HG03095 (cell line): ENCODE results near the gene PDLIM7.

Experiments used
- ATAC-seq: cut with Tn5 transposase; IDR thresholded peaks from one replicate; pipeline ENCODE4 v1.9.1; 2021; ENCODE audit warnings: moderate library complexity; ENCODE audit not compliant: unreplicated experiment

PDLIM7 gene

DNA sequence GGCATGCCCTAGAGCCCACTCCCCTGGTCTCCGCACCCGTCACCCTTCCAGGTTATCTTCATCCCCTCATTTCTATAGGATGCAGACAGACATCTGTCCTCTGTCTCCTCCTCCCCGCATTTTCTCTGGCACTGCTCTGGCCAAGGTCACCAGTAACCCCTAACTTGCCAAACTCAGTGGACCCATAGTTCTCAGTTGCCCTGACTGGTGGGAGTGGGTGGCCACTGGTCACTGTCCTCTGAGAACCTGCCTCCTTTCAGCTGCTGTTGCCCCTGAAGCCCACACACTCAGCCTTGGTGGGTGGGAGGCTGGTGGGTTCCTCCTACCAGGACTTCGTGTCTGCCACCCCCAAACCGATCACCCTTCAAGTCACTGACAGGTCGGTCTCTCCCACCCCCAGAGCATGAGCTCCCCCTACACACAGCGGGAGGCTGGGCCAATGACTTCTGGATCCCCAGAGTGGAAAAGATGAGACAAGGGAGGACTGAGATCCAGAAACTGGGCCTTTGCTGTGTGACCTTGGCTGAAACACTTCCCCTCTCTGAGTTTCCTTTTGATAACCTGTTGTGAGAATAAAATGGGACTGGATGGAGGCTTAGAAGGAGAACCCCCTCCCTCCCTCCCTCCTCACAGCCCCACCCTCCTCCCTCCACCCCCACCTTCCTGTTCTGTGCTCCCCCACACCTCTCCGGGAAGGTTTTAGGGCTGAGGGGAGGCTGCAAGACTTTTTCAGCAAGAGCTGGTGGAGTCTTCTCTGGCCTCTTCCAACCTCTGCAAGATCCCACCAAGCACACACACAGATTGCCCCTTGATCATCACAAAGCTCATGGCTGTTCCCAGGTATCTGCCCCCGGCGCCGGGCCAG lies 21.6 kb downstream of the PDLIM7 start:
- ATAC-seq: no peak

DNA sequence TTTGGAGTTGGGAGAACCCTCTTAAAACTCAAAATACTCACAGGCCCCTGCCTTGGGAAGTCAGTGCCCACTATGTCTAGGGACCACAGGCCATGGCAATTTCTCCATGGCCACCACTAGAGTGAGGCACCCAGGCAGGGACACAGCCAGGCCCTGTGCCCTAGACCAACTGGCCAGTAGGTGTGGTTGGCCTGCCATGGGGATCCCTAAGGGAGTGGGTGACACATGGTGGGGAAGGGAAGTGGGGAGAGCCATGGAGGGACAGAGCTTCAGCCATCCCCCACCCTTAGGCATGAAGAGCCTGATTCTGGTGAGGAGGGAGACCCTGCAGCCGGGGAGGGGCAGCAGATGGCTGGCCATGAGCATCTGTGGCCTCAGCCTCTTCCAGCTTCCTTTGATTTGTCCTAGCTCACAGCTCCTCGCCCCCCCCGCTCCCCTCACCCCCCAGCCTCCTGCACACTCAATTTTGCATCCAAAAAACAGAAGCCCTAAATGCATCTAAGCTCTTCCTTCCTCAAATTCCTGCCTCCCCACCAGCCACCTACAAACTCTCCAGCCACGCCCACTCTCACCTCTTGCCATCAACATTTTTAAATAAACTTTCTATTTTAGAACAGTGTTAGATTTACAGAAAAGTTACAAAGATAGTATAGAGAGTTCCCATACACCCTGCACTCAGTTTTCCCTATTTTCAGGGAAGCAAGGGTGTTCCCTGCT lies 22.4 kb downstream of the PDLIM7 start:
- no peak for ATAC-seq

GRCh38 chr5:177474002-177474476 lies 23.4 kb downstream of the PDLIM7 start:
- no peak for ATAC-seq

DNA sequence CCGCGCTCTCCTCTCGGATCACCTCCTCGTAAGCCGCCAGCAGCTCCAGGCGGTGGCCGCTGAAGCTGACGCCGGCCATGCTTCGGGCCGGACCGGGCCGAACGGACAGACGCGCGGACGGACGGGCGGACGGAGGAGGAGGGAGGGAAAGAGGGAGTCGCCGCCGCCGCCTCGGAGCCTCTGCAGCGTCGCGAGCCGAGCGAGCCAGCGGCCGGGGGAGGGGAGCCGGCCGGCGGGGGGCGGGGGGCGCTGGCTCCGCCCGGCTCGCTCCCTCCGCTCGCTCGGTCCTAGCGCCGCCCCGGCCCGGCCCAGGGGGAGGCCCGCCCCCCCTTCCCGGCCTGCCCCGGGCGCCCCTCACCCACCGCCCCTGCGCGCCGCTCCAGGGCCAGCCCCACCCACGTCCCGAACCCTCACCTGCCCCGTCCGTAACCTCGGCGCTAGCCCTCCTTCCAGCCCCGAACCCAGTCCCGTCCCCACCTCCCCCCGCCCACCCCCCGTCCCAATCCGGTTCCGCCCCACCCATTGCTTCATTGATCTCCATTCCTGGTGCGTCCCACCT lies 23.9 kb downstream of the PDLIM7 start, which contains the start of gene DBN1:
DBN1 (minus strand) TSS at position 192 of the 559 bp plus-strand sequence; CDS start at position 79, 113 bp downstream.
- no peak for ATAC-seq

DNA sequence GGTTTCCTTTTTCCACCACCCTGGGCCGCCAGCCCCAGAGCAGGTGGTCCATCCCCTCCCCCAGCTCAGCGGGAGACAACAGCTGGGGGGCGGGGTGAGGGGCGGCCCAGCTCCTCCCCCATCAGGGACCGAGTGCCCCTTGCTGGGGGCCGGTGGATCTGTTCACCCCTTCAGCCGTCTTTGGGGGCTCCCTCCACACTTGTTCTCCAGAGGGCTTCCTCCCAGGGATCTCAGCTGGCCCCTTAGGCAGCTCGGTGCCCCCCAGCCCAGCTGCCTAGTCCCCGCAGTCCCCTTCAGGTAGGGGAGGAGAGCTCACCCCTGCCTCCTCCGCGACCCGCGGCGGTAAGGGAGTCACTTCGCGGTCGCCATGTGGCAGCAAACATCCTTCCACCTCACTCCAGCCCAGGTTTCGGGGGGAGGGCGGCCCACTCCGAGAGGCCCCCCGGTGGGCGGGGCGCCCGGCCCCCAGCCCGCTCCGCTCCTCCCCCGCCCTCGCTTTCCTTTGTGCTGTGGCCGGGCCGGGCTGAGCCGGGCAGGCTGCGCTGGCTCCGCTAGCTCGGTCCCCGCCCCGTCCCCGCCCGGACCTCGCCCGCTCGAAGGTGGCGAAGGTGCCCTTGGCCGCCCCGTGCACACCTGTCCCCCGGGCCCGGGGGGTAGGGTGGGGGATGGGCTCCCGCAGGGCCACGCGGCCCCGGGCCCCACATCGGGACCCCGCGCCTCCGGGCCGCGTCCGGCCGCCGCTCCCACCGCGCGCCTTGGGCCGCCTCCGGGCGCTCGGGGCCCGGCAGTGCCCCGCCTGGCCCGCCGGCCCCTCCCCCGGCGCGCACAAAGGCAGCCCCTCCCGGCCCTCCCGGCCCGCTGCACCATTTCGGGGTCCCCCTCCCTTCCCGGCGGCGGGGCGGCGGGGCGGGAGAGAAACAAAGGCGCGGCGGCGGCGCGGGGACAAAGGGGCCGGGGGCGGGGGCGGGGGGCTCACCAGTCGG lies 24.7 kb downstream of the PDLIM7 start:
- ATAC-seq: no peak

DNA sequence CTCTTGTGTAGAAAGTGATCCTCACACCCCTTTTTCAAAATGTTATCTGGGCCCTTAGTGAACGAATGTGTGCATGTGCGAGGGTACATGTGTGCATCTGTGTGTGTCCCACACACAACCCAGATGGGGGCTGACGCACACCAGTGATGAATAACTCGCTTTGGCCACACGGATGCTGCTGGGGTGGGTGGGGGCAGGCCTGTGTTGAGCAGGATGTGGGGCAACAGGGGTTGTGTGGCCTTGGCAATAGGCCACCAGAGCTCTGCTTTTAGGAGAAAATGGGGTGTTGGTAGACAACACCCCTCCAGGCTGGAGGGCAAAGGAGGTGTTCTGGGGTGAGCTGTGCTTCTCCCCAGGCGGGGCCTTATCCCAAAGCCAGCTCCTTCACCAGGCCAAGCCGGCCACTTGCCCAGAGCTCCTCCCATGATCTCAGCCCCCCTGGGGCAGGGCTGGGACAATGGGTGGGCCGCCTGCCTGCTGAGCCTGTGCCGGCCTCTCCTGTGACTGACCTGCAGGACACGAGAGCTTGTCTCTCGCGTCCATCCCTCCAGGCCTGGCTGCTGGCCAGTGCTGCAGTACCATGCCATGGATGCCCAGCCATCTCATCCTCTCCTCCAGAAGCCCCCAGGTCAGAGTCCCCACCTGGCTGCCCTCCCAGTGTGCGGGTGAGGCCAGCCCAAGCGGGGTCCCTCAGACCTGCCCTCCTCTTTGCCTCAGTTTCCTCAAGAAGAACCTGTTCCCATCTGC lies 25.6 kb downstream of the PDLIM7 start:
- ATAC-seq: no peak

GRCh38 chr5:177470759-177471536 lies 26.5 kb downstream of the PDLIM7 start:
- no peak for ATAC-seq

DNA sequence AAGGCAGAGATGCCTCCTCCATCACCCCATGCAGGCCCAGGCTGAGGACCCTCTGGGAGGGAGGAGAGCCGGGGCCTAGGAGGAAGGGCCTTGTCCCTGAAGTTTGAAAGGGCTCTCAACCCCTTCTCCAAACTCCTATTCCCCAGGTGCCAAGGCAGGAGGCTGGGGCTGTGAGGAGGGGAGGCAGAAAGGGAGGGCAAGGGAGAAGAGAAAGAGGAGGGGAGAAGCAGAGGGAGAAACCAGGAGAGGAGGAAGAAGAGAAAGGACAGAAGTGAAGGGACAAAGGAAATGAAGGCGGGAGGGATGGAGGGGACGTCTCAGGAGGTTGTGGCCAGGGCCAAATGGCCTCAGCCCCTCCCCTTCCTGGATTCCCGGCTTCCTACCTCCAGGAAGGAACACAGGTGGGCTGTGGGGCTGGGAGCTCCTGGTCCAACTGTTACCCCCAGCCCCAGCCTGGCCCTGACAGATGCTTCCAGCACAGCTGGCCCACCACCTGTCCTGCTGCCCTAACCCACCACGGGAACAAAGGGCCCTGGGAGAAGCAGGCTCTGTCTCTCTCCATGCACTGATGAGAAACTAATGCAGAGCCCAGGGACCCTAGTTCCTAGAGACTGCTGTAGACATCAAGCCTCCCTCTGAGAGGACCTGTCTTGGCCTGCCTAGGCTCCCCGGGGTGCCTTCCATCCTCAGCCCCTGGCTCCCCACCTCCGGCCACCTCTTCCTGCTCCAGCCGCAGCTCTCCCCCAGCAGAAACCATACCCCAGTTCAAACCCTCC lies 27.5 kb downstream of the PDLIM7 start:
- no peak for ATAC-seq

DNA sequence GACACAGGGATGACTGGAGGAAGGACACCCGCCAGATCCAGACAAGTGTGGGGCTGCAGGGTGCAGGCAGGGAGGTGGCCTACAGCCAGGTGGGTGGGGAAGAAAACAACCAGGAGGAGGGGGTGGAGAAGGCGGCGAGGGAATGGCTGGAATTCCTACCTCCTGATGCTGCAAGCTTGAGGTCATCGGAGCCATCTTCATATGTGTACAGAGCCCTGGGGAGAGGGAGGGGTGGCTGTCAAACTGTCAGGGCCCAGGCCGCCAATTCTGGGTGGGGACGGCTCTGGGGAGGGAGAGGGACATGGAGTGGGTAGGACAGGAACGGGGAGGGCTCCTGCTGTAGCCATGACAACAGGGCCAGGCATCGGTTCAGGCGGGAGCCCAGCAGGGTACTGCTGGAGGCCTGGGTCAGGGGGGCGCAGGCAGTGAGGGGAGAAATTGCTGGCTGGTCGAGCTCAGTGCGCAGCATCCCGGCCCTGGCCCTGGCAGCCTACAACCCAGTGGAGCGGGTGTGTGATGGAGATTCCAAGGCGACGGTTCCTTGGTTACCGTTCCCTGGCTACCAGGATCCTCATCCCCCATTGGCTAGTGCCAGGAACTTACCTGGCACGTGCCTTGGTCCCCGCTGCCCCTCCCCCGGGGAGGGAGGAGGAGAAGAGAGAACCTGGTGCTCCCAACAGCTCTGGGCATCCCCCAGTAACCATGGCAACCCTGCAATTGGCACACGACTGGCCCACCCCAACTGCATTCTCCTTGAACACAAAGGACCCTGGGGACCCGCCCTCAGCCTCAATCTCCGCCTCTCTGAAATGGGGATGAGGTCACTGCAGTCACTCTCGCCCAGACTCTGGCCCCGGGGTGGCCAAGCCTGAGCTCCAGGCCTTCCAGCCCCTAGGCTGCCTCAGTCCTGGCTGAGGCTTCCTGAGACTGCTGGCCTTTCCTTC lies 28.4 kb downstream of the PDLIM7 start:
- ATAC-seq: no peak

- ATAC-seq: no peak
Observed at GRCh38 chr5:177468329-177468684, 29.1 kb downstream of the PDLIM7 start.

DNA sequence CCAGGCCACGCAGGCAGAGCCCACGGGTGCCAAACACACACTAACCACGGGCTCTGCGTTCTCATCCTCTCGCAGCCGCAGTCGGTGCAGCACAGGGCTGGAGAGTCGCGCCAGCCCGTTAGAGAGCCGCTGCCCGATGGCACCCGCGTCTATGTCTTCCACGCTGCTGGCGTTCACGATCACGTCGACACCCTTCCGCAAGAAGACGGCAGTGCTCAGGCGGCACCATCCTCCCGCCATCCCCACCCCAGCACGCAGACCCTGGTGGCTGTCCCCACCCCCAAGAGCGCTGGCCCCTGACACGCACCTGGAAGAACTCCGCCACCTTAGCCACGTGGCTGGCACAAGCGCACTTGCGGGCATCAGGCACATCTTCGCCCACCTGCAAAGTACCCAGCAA lies 30.0 kb downstream of the PDLIM7 start:
- ATAC-seq: no peak

DNA sequence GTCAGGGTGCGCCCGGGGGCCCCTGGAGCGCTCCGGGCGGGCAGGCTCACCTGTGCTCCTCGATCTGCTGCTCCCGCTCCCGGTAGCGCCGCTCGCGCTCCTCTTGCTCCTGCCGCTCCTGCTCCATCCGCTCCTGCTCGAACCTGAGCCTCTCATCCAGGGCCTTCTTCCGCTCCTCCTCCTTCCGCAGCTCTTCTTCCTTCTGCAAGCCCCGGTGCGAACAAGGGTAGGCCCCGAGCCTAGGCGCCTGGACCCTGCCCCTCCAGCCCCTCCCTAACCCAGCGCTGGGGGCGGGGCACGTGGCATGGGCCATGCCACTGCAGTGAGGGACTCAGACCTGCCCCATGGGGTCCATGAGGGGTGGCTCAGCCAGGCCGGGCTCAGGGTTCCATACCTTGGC lies 30.5 kb downstream of the PDLIM7 start:
- ATAC-seq: no peak

DNA sequence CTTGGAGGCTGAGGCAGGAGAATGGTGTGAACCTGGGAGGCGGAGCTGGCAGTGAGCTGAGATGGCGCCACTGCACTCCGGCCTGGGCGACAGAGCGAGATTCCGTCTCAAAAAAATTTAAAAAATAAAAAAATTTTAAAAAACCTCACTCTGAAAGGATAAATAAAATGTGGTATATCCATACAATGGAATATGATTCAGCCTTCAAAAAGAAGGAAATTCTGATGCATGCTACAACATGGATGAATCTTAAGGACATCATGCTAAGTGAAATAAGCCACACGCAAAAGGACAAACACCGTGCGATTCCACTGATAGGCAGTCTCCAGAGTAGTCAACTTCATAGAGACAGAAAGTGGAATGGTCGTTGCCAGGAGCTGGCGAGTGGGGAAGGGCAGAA lies 32.4 kb downstream of the PDLIM7 start:
- ATAC-seq: no peak

GRCh38 chr5:177462021-177462670 lies 35.3 kb downstream of the PDLIM7 start:
- no peak for ATAC-seq

DNA sequence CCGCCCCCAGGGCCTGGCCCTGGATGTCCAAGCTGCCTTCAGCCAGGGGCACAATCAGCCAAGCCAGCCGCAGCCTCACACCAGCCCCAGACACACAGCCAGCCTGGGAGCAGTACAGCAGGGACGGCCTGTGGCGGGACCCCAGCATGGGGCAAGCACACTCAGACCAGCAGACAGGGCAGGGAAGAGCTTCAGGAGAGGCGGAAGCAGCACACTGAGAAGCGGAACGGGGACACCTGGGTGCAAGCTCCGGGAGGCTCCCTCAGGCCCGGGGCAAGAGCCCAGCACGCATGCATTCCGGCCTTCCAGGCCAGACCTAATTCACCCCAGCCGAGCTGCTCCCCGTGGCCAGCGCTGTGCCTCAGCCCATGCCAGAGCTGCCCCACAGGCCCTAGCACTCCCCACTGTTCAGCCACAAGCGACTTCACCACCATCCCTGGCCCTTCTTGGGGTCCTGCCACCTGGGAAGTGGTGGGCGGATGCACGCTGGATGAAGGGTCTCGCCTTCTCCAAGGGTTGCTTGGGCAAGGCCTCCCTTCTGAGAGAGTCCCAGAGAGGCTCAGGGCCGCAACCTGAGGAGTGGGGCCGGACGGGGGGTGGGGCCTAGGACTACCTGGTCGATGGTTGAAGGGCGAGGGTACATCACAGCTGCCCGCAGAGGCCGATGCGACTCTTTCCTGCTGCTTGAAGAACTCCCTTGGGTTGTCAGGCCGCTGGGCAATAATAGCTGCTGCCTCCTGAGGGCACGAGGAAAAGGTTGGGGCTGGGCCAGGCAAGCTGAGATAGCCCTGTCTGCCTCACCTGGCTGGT lies 37.4 kb downstream of the PDLIM7 start:
- no peak for ATAC-seq

DNA sequence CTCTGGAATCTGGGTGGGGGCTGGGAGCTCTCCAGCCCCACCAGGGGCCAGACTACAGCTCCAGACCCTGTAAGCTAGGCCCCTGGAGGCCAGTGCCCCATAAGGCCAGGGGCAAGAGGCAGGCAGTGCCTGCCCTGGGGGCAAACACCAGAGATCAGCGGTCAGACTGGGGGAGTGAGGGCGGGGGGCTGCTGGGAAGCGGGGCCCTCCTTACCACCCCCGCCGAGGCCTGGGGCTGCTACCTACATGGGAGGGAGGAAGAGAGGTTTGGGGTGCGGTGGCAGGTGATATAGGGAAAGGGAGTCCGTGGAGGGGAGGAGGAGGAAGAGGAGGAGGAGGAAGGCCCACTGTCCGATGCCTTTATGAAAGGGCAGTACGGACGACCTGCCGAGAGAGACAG lies 38.0 kb downstream of the PDLIM7 start:
- no peak for ATAC-seq
